Thyroid gland (tissue), 4 donors: ENCODE results near the gene RILPL1.

Experiments used
- POLR2A ChIP-seq, 2 donors: fragments of 450-650 bp; IDR thresholded peaks; one replicate each; pipeline ENCODE4 v1.6.1; 2017; ENCODE audit warnings: antibody characterized with exemption in 2 of 2, mild to moderate bottlenecking in 2 of 2, moderate library complexity in 1 of 2
- TF ChIP-seq, protein P1 (sequence below), 6 experiments: fragments of 200-600 bp in 3 of 6; fragments of 450-650 bp in 3 of 6; sonication (generic) in 3 of 6; IDR thresholded peaks; one replicate each; pipeline ENCODE4 v1.5.1; 2016 to 2019; ENCODE audit warnings: antibody characterized with exemption in 6 of 6, mild to moderate bottlenecking in 2 of 6, inconsistent platforms in 1 of 6, moderate library complexity in 1 of 6

DNA sequence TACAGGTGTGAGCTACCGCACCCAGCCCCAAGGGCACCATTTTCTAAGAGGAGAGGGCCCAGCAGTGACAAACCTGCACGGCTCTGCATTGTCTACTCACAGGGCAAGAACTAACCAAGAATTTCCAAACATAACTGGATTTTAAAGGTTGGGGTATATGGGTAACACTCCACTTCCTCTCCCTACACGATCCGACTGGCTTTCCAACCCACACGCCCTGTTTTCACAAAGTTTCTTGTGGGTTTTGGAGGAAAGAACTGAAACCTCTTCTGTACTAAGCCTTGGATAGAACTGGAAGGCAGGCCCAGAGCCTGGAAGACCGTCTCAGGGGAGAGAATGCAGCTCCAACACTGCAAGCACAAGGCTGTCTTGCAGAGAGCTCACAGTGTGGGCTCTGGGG lies 50.6 kb downstream of the RILPL1 start:
- no peak for TF ChIP-seq POLR2A (IDR thresholded peaks at IDR 0.05)
- TF ChIP-seq, protein P1, sequence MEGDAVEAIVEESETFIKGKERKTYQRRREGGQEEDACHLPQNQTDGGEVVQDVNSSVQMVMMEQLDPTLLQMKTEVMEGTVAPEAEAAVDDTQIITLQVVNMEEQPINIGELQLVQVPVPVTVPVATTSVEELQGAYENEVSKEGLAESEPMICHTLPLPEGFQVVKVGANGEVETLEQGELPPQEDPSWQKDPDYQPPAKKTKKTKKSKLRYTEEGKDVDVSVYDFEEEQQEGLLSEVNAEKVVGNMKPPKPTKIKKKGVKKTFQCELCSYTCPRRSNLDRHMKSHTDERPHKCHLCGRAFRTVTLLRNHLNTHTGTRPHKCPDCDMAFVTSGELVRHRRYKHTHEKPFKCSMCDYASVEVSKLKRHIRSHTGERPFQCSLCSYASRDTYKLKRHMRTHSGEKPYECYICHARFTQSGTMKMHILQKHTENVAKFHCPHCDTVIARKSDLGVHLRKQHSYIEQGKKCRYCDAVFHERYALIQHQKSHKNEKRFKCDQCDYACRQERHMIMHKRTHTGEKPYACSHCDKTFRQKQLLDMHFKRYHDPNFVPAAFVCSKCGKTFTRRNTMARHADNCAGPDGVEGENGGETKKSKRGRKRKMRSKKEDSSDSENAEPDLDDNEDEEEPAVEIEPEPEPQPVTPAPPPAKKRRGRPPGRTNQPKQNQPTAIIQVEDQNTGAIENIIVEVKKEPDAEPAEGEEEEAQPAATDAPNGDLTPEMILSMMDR (IDR thresholded peaks at IDR 0.05), result no peak
